Heart right ventricle (tissue), 16 donors: Measurements from ENCODE around the gene CHMP5. TPM values are rescaled to one million over a fixed set of nuclear protein-coding genes. Genes with fewer than 3 reads are reported as not detected.
"Not testable (repeated sequence)": the region's sequence is repeated elsewhere in the genome, so short reads cannot be mapped to it uniquely, and the experiment has no call there.

ENCODE experiments used
- ATAC-seq, 8 donors: fragments of 200-7000 bp; cut with Tn5 transposase; one replicate each; pipeline ENCODE4 v1.9.1; 2020; ENCODE audit warnings: mild to moderate bottlenecking in 8 of 8, moderate library complexity in 8 of 8, moderate number of reproducible peaks in 1 of 8
- DNase-seq, 2 donors: peaks; one replicate each; pipeline ENCODE4 v3.0.0-alpha.2; 2020
- H3K27ac ChIP-seq, 10 donors: fragments of 200-600 bp; sonication (generic) in 2 of 10; one replicate each; pipeline versions ENCODE4 v1.5.0 to v1.8.0; 2020 to 2022; ENCODE audit warnings: mild to moderate bottlenecking in 3 of 10
- H3K27me3 ChIP-seq, 7 donors: fragments of 200-600 bp; one replicate each; pipeline ENCODE4 v1.8.0; 2021 to 2022; ENCODE audit warnings: mild to moderate bottlenecking in 2 of 7
- H3K36me3 ChIP-seq, 9 donors: fragments of 200-600 bp; sonication (generic) in 1 of 9; one replicate each; pipeline versions ENCODE4 v1.5.0 to v1.8.0; 2020 to 2022; ENCODE audit warnings: mild to moderate bottlenecking in 2 of 9
- H3K4me1 ChIP-seq, 9 donors: fragments of 200-600 bp; sonication (generic) in 1 of 9; one replicate each; pipeline versions ENCODE4 v1.5.0 to v1.8.0; 2020 to 2022; ENCODE audit warnings: mild to moderate bottlenecking in 4 of 9
- H3K4me3 ChIP-seq, 10 donors: fragments of 200-600 bp; sonication (generic) in 2 of 10; one replicate each; pipeline versions ENCODE4 v1.5.0 to v1.8.0; 2020 to 2022; ENCODE audit warnings: mild to moderate bottlenecking in 7 of 10, moderate library complexity in 2 of 10
- H3K9me3 ChIP-seq, 11 donors: fragments of 200-600 bp in 10 of 11; sonication (generic) in 2 of 11; one replicate each; pipeline versions ENCODE4 v1.5.0 to v1.8.0; 2013 to 2022; ENCODE audit warnings: mild to moderate bottlenecking in 2 of 11, control low read depth in 1 of 11, moderate library complexity in 1 of 11
- WGBS, 2 donors: extraction: QIAGEN DNeasy Blood & Tissue Kit; methylation state at CpG; one replicate each; pipeline ENCODE4 v1.1.7; 2013; ENCODE audit warnings: inconsistent platforms in 1 of 2; 5-methylcytosine and 5-hydroxymethylcytosine counted together
- intact Hi-C, 10 donors: fragments of 100-400 bp; cut with DNase I; formaldehyde crosslinking; loops; one replicate each; pipeline versions ENCODE4 v1.11.1 to v1.14.2; 2022
- polyA plus RNA-seq, 2 donors: library from polyadenylated mRNA; stranded (reverse); fragments of 200-250 nt; gene quantifications; one replicate each; pipeline ENCODE4 v1.2.3, GENCODE V29; 2013
- total RNA-seq, 10 donors: library from RNA; stranded (reverse); fragmentation: NEBNext Ultra II Directional in 3 of 10; extraction: Animal tissue kit (Norgen Biotek cat#: 25700) in 3 of 10; gene quantifications; one replicate each; pipeline versions ENCODE4 v1.2.1 to v1.2.4, GENCODE V29; 2021 to 2023
- TF ChIP-seq, protein P1 (sequence below), 9 donors: fragments of 200-600 bp; sonication (generic) in 2 of 9; IDR thresholded peaks; one replicate each; pipeline versions ENCODE4 v1.5.0 to v1.8.0; 2021 to 2022; ENCODE audit warnings: antibody characterized with exemption in 9 of 9, mild to moderate bottlenecking in 5 of 9, moderate library complexity in 1 of 9
- donor health status: Arrhythmogenic right ventricular cardiomyopathy.
- donor health status: ischemic (EF 13 %, LVEDD 7.1; RV severe dilation, severe dysfunction).
- donor health status: healthy with polysubstance abuse.
- donor health status: DM: no; HTN: yes; CAD: no.
- donor health status: DM: no; HTN: no; CAD: no.
- donor health status: ischemic (EF 25% LVEDD 6.9; RV normal size, moderate dysfunction).
- donor health status: ischemic (EF 25% LVEDD 5.7; RV mildly dilated, moderate dysfunction).
- donor health status: healthy.
- donor health status: DM: yes; HTN: yes; CAD: no.
- donor health status: Ischemic cardiomyopathy.
- donor health status: ischemic (EF 35%, LVEDD 5.7; RV mildly dilated, moderate dysfunction).
- donor health status: nonischemic (EF 11% LVEDD 7.7; RV severe dilation, severe dysfunction).
- donor health status: DM: yes; HTN: yes; CAD: no.
- donor health status: PGD.
- donor health status: ischemic (EF 29% LVEDD 5.4; RV normal size, mild dysfunction).
- donor health status: nonischemic (EF 23%, LVEDD 6.1; RV moderate dilation, normal function).

The CHMP5 gene
- total and polyA plus RNA-seq, 12 donors = 24.1 to 57.2 (median 53.5) TPM

DNA sequence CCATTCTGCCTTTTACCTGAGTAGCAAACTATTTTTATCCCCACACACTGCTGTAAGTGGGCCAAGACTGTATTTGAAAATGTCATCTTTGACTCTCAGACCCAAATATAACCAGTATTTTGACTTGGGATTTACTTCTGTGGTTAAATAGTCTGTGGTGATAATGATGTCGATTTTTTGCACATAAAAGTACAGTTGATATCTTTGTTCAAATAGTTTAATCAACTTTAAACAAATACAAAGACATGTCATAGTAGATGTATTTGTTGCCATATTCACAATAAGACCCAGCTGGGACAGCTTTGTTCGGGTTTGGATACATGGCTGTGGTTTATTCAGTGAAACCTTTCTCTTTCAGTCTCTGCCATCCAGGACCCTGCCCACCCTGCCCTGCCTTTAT lies 45.9 kb downstream of the CHMP5 start:
- ATAC-seq = no peak
- WGBS, 2 donors = 93 to 94% methylated on average over 2 of the region's 2 CpGs

GRCh38 chr9:33311953-33312352 lies 47.1 kb downstream of the CHMP5 start:
- intact Hi-C loops = no loop called here
- TF ChIP-seq, protein P1, sequence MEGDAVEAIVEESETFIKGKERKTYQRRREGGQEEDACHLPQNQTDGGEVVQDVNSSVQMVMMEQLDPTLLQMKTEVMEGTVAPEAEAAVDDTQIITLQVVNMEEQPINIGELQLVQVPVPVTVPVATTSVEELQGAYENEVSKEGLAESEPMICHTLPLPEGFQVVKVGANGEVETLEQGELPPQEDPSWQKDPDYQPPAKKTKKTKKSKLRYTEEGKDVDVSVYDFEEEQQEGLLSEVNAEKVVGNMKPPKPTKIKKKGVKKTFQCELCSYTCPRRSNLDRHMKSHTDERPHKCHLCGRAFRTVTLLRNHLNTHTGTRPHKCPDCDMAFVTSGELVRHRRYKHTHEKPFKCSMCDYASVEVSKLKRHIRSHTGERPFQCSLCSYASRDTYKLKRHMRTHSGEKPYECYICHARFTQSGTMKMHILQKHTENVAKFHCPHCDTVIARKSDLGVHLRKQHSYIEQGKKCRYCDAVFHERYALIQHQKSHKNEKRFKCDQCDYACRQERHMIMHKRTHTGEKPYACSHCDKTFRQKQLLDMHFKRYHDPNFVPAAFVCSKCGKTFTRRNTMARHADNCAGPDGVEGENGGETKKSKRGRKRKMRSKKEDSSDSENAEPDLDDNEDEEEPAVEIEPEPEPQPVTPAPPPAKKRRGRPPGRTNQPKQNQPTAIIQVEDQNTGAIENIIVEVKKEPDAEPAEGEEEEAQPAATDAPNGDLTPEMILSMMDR (IDR thresholded peaks at IDR 0.05) = no peak
- Histone ChIP-seq H3K4me1 (peaks cover 0 to 10% (median 0%) of the 10 kb centered on the region in 9 donors), H3K36me3 (peaks cover 0 to 100% (median 81%) of the 10 kb centered on the region in 9 donors), H3K4me3 (no peak overlapping the region), H3K27ac (no peak overlapping the region), H3K27me3 (no peaks in the 10 kb centered on the region), H3K9me3 (no peaks in the 10 kb centered on the region)
- ATAC-seq = no peak
- 94 to 97% methylated on average over 2 of the region's 2 CpGs for WGBS, 2 donors
- no peak for DNase-seq

More for the DNA sequence above, 45.9 kb downstream of the CHMP5 start:
- Histone ChIP-seq H3K27ac (peak overlapping the region in 1 of 10 donors; percentile 19), H3K4me1 (peaks cover 0 to 10% (median 0%) of the 10 kb centered on the region in 9 donors), H3K36me3 (peaks cover 0 to 100% (median 89%) of the 10 kb centered on the region in 9 donors), H3K4me3 (no peak overlapping the region), H3K27me3 (no peaks in the 10 kb centered on the region), H3K9me3 (no peaks in the 10 kb centered on the region)
- no peak for DNase-seq
- intact Hi-C loops = no loop called here
- TF ChIP-seq, protein P1 (IDR thresholded peaks at IDR 0.05) = no peak

DNA sequence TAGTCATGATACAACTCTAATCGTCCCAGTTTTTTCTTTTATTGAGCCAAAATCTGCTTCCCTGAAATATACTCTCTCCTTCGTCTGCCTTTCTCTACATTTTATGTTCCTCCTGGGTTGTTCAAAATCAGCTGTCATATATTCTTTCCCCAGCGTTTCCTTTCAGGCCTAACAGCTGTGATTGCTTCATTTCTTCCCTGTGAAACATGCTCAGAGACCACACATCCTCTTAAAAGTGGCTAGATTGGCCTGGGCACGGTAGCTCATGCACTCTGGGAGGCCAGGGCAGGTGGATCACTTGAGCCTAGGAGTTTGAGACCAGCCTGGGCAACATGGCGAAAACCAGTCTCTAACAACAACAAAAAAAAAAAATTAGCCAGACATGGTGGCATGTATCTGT lies 50.5 kb downstream of the CHMP5 start:
- H3K9me3 ChIP-seq = no peaks in the 10 kb centered on the region
- ATAC-seq (no peak), DNase-seq (no peak)
- H3K27me3 ChIP-seq = no peaks in the 10 kb centered on the region
- TF ChIP-seq, protein P1 (IDR thresholded peaks at IDR 0.05) = no peak
- intact Hi-C loops = no loop called here
- peaks cover 0 to 100% (median 73%) of the 10 kb centered on the region in 9 donors for H3K36me3 ChIP-seq
- H3K4me1 ChIP-seq = peaks cover 0 to 26% (median 7%) of the 10 kb centered on the region in 9 donors
- WGBS, 2 donors = 86 to 91% methylated on average over 5 of the region's 5 CpGs
- H3K27ac ChIP-seq = no peak overlapping the region
- H3K4me3 ChIP-seq = no peak overlapping the region

GRCh38 chr9:33317136-33317535 lies 52.3 kb downstream of the CHMP5 start:
- H3K27ac ChIP-seq, H3K27me3 ChIP-seq, ATAC-seq, H3K9me3 ChIP-seq, intact Hi-C loops, DNase-seq, H3K4me3 ChIP-seq: not testable (repeated sequence)
- 87 to 90% methylated on average over 3 of the region's 3 CpGs for WGBS, 2 donors
- Histone ChIP-seq H3K36me3 (peaks cover 0 to 100% (median 72%) of the 10 kb centered on the region in 9 donors), H3K4me1 (peaks cover 0 to 35% (median 7%) of the 10 kb centered on the region in 9 donors)

- 64 to 76% methylated on average over 3 of the region's 3 CpGs for WGBS, 2 donors
- Histone ChIP-seq H3K4me3 (no peak overlapping the region), H3K27me3 (no peaks in the 10 kb centered on the region), H3K27ac (peak overlapping the region in 5 of 10 donors; percentile 33 to 68 (median 51)), H3K9me3 (no peaks in the 10 kb centered on the region), H3K4me1 (peaks cover 0 to 35% (median 7%) of the 10 kb centered on the region in 9 donors), H3K36me3 (peaks cover 0 to 100% (median 71%) of the 10 kb centered on the region in 9 donors)
- ATAC-seq = peak in 7 of 8 donors; percentile 49 to 81 (median 63)
- DNase-seq = peak in 1 of 2 donors; percentile 9
- intact Hi-C loops = no loop called here
- TF ChIP-seq, protein P1 (IDR thresholded peaks at IDR 0.05) = no peak
Observed at GRCh38 chr9:33318225-33318624, 53.4 kb downstream of the CHMP5 start.
